GM19452 (cell line): Measurements from ENCODE around the gene KBTBD13.

Experiments used
- ATAC-seq: cut with Tn5 transposase; IDR thresholded peaks from one replicate; pipeline ENCODE4 v1.9.1; 2021; ENCODE audit not compliant: unreplicated experiment

KBTBD13 gene

GRCh38 chr15:65050270-65050669 is 26.3 kb upstream of the KBTBD13 start:
- no peak for ATAC-seq

GRCh38 chr15:65051266-65051665 is 25.3 kb upstream of the KBTBD13 start:
- ATAC-seq, result no peak

- ATAC-seq, result no peak
Observed at GRCh38 chr15:65052956-65053355, 23.6 kb upstream of the KBTBD13 start.

- no peak for ATAC-seq
Observed at GRCh38 chr15:65054333-65055200, 22.0 kb upstream of the KBTBD13 start.

GRCh38 chr15:65055201-65055870 is 21.2 kb upstream of the KBTBD13 start:
- ATAC-seq, result no peak

GRCh38 chr15:65056106-65056505 is 20.4 kb upstream of the KBTBD13 start:
- no peak for ATAC-seq

GRCh38 chr15:65056868-65057548 is 19.5 kb upstream of the KBTBD13 start:
- ATAC-seq, result no peak

GRCh38 chr15:65057549-65057940 is 19.0 kb upstream of the KBTBD13 start:
- no peak for ATAC-seq

GRCh38 chr15:65058394-65059368 is 17.9 kb upstream of the KBTBD13 start:
- ATAC-seq, result no peak

- ATAC-seq, result no peak
Observed at GRCh38 chr15:65059369-65059750, 17.2 kb upstream of the KBTBD13 start.

GRCh38 chr15:65059931-65060596 is 16.5 kb upstream of the KBTBD13 start:
- no peak for ATAC-seq

GRCh38 chr15:65060641-65061397 is 15.7 kb upstream of the KBTBD13 start:
- no peak for ATAC-seq

GRCh38 chr15:65062061-65062460 is 14.5 kb upstream of the KBTBD13 start:
- ATAC-seq, result no peak

- no peak for ATAC-seq
Observed at GRCh38 chr15:65062726-65063125, 13.8 kb upstream of the KBTBD13 start.

GRCh38 chr15:65066001-65066634 is 10.4 kb upstream of the KBTBD13 start:
- no peak for ATAC-seq

GRCh38 chr15:65066635-65067316 is 9.8 kb upstream of the KBTBD13 start:
- ATAC-seq, result no peak

GRCh38 chr15:65067317-65067644 is 9.3 kb upstream of the KBTBD13 start:
- no peak for ATAC-seq

- no peak for ATAC-seq
Observed at GRCh38 chr15:65067645-65068402, 8.7 kb upstream of the KBTBD13 start, which contains the start of gene RASL12. RASL12 (minus strand) TSS chr15:65067991; CDS start chr15:65067835, 156 bp downstream.
